ENCODE data around the gene SCN4B. TPM values are rescaled to one million over a fixed set of nuclear protein-coding genes. Genes with fewer than 3 reads are reported as not detected.

SCN4B gene
- total RNA-seq, 4 donors from 2014 or later = 2.7 to 5.8 (median 3.8) TPM

GRCh38 chr11:118147502-118147901 is 5.1 kb downstream of the SCN4B start:
- no peak for ATAC-seq
- no peak overlapping the region for H3K4me3 ChIP-seq
- H3K4me1 ChIP-seq = peaks cover 0 to 40% (median 20%) of the 10 kb centered on the region in 3 donors
- no peak overlapping the region for H3K27ac ChIP-seq
- H3K27me3 ChIP-seq = peaks cover 54% of the 10 kb centered on the region
- TF ChIP-seq POLR2AphosphoS5 (IDR thresholded peaks at IDR 0.05) (no peak), POLR2A (IDR thresholded peaks at IDR 0.05) (no peak), EP300 (IDR thresholded peaks at IDR 0.05) (no peak), CTCF (IDR thresholded peaks at IDR 0.05) (no peak)
- 58% methylated on average over 2 of the region's 3 CpGs; no CpG with 5 or more reads in 1 of the 2 donors for WGBS, 2 donors (ENCODE audit: low coverage in 1 of 2)
- H3K9me3 ChIP-seq = no peaks in the 10 kb centered on the region
- no peaks in the 10 kb centered on the region for H3K36me3 ChIP-seq

GRCh38 chr11:118146554-118146953 is 6.1 kb downstream of the SCN4B start:
- 82 to 91% methylated on average over 3 to 6 of the region's 6 CpGs for WGBS, 2 donors (ENCODE audit: low coverage in 1 of 2)
- Histone ChIP-seq H3K9me3 (no peaks in the 10 kb centered on the region), H3K27me3 (peaks cover 54% of the 10 kb centered on the region), H3K27ac (peak overlapping the region in 2 of 4 donors; percentile 44 to 75), H3K4me3 (no peak overlapping the region), H3K36me3 (no peaks in the 10 kb centered on the region), H3K4me1 (peaks cover 0 to 31% (median 11%) of the 10 kb centered on the region in 3 donors)
- no peak for TF ChIP-seq POLR2A (IDR thresholded peaks at IDR 0.05)
- no peak for TF ChIP-seq EP300 (IDR thresholded peaks at IDR 0.05)
- TF ChIP-seq POLR2AphosphoS5 (IDR thresholded peaks at IDR 0.05) = no peak
- TF ChIP-seq CTCF (IDR thresholded peaks at IDR 0.05) = no peak
- ATAC-seq = no peak

GRCh38 chr11:118145285-118146227 is 7.1 kb downstream of the SCN4B start:
- Histone ChIP-seq H3K27me3 (peaks cover 57% of the 10 kb centered on the region), H3K9me3 (no peaks in the 10 kb centered on the region), H3K4me1 (peaks cover 0 to 21% (median 7%) of the 10 kb centered on the region in 3 donors), H3K27ac (peak overlapping the region in 3 of 4 donors; percentile 28 to 75 (median 44)), H3K36me3 (no peaks in the 10 kb centered on the region), H3K4me3 (peak overlapping the region; percentile 38 to 69)
- peak; percentile 90 for ATAC-seq
- no peak for TF ChIP-seq EP300 (IDR thresholded peaks at IDR 0.05)
- TF ChIP-seq POLR2AphosphoS5 (IDR thresholded peaks at IDR 0.05) = no peak
- peak in 3 of 4 experiments; percentile 95 for TF ChIP-seq CTCF (IDR thresholded peaks at IDR 0.05)
- TF ChIP-seq POLR2A (IDR thresholded peaks at IDR 0.05) = no peak
- no CpG with 5 or more reads among the region's 78 CpGs for WGBS, 2 donors (ENCODE audit: low coverage in 1 of 2)

- Histone ChIP-seq H3K4me1 (peaks cover 0 to 21% (median 7%) of the 10 kb centered on the region in 3 donors), H3K27ac (peak overlapping the region in 1 of 4 donors; percentile 75), H3K36me3 (no peaks in the 10 kb centered on the region), H3K27me3 (peaks cover 63% of the 10 kb centered on the region), H3K4me3 (peak overlapping the region in 1 of 2 donors; percentile 69), H3K9me3 (no peaks in the 10 kb centered on the region)
- peak; percentile 23 for ATAC-seq
- TF ChIP-seq EP300 (IDR thresholded peaks at IDR 0.05) (no peak), CTCF (IDR thresholded peaks at IDR 0.05) (no peak), POLR2A (IDR thresholded peaks at IDR 0.05) (no peak), POLR2AphosphoS5 (IDR thresholded peaks at IDR 0.05) (no peak)
- 46 to 47% methylated on average over 7 to 11 of the region's 20 CpGs for whole genome bisulfite sequencing, 2 donors (ENCODE audit: low coverage in 1 of 2)
Observed at GRCh38 chr11:118144301-118145268, 8.0 kb downstream of the SCN4B start.

All from gastroesophageal sphincter (tissue), 4 donors.